GM12878 (cell line): ENCODE measurements around the gene PMIS2. TPM values are rescaled to one million over a fixed set of nuclear protein-coding genes. Genes with fewer than 3 reads are reported as not detected.

ENCODE experiments used
- ATAC-seq: fragments of 200-7000 bp; cut with Tn5 transposase; 3 replicates; pipeline ENCODE4 v1.9.1; 2020; ENCODE audit warnings: mild to moderate bottlenecking, moderate library complexity
- BruUV-seq: library from RNA; stranded (reverse); fragments of 400-500 nt; replicated peaks from 2 replicates; lab custom pipeline; 2021; lab: Mats Ljungman, UMichigan
- CTCF ChIA-PET: fragments of 300-600 bp; sonication (Branson Sonifier 250); formaldehyde crosslinking; extraction: SDS; loops from one replicate; lab custom pipeline; 2021; ENCODE audit warnings: inconsistent platforms; lab: Yijun Ruan, JAX
- POLR2A ChIA-PET: fragments of 350-600 bp; formaldehyde crosslinking; extraction: SDS; loops from one replicate; lab custom pipeline; 2021; ENCODE audit warnings: inconsistent platforms; lab: Charles Lee
- RAD21 ChIA-PET: fragments of 300-600 bp; sonication (Branson Sonifier 250); formaldehyde crosslinking; loops from one replicate; lab custom pipeline; 2023; ENCODE audit warnings: antibody characterized with exemption; ENCODE audit not compliant: unreplicated experiment; lab: Charles Lee
- SMC1A ChIA-PET: fragments of 300-600 bp; sonication (Branson Sonifier 250); formaldehyde crosslinking; loops from one replicate; lab custom pipeline; 2023; ENCODE audit not compliant: unreplicated experiment, uncharacterized antibody; lab: Charles Lee
- DNase-seq: peaks from one replicate; pipeline ENCODE4 v3.0.0-alpha.2; 2011; ENCODE audit warnings: low read depth, low spot score
- FAIRE-seq: peaks from 3 replicates; lab custom pipeline; 2011; peaks lifted over from hg19 to GRCh38; lab: Jason Lieb, UNC
- H2AFZ ChIP-seq: 2 replicates; pipeline ENCODE4 v1.6.0; 2011; ENCODE audit warnings: low read depth, low read length, control low read depth; ENCODE audit not compliant: control insufficient read depth
- H3K27ac ChIP-seq: 2 replicates; pipeline ENCODE4 v1.5.1; 2011; ENCODE audit warnings: control low read depth; ENCODE audit not compliant: control insufficient read depth, insufficient read depth
- H3K27me3 ChIP-seq, 2 experiments: replicated peaks in 1 of 2; 2 replicates each; pipeline versions ENCODE4 v1.6.0 to v1.6.1; 2011; ENCODE audit warnings: low read length in 1 of 2; ENCODE audit not compliant: control insufficient read depth in 2 of 2, insufficient read depth in 2 of 2
- H3K36me3 ChIP-seq, 2 experiments: 2 replicates each; pipeline ENCODE4 v1.5.1; 2011; ENCODE audit warnings: low read length in 1 of 2; ENCODE audit not compliant: control insufficient read depth in 2 of 2, insufficient read depth in 2 of 2
- H3K4me1 ChIP-seq: 2 replicates; pipeline ENCODE4 v1.6.1; 2011; ENCODE audit warnings: mild to moderate bottlenecking, low read length, moderate library complexity, mixed read lengths; ENCODE audit not compliant: control insufficient read depth, insufficient read depth
- H3K4me2 ChIP-seq: 2 replicates; pipeline ENCODE4 v1.6.0; 2011; ENCODE audit warnings: control low read depth; ENCODE audit not compliant: control insufficient read depth, insufficient read depth
- H3K4me3 ChIP-seq: fragments of 200-600 bp; sonication (generic); 2 replicates; pipeline ENCODE4 v1.5.1; 2016
- H3K79me2 ChIP-seq: 2 replicates; pipeline ENCODE4 v1.6.0; 2011; ENCODE audit warnings: low read length; ENCODE audit not compliant: control insufficient read depth, insufficient read depth
- H3K9ac ChIP-seq: 2 replicates; pipeline ENCODE4 v1.8.0; 2011; ENCODE audit warnings: low read length, control low read depth, mixed read lengths; ENCODE audit not compliant: control insufficient read depth, insufficient read depth
- H3K9me3 ChIP-seq: replicated peaks from 3 replicates; pipeline ENCODE4 v1.5.1; 2011; ENCODE audit warnings: mild to moderate bottlenecking, low read length; ENCODE audit not compliant: control insufficient read depth, insufficient read depth
- H4K20me1 ChIP-seq: 2 replicates; pipeline ENCODE4 v1.6.0; 2011; ENCODE audit not compliant: control insufficient read depth, insufficient read depth
- CBX5 ChIP-seq: sonication (generic); IDR thresholded peaks from 2 replicates; pipeline ENCODE4 v1.6.1; 2016; ENCODE audit warnings: low read depth, moderate library complexity, mild to moderate bottlenecking, inconsistent platforms
- E2F8 ChIP-seq: fragments of 450-650 bp; IDR thresholded peaks from 2 replicates; pipeline ENCODE4 v1.6.1; 2018; ENCODE audit warnings: mild to moderate bottlenecking, low read depth, moderate library complexity; ENCODE audit not compliant: partially characterized antibody
- E4F1 ChIP-seq: fragments of 450-650 bp; IDR thresholded peaks from 2 replicates; pipeline ENCODE4 v1.6.1; 2018; ENCODE audit warnings: borderline replicate concordance, mild to moderate bottlenecking; ENCODE audit not compliant: partially characterized antibody
- EGR1 ChIP-seq, 2 experiments: IDR thresholded peaks; 1 replicate in 1 of 2; 2 replicates in 1 of 2; pipeline ENCODE4 v1.6.1; 2011 to 2012; ENCODE audit warnings: low read depth in 2 of 2, low read length in 2 of 2, borderline replicate concordance in 1 of 2, mild to moderate bottlenecking in 1 of 2, moderate library complexity in 1 of 2
- IKZF2 ChIP-seq, 2 experiments: fragments of 450-650 bp; IDR thresholded peaks; 2 replicates each; pipeline ENCODE4 v1.6.1; 2017; ENCODE audit warnings: mild to moderate bottlenecking in 2 of 2, moderate library complexity in 2 of 2
- JUNB ChIP-seq: IDR thresholded peaks from 2 replicates; pipeline ENCODE4 v1.6.1; 2016; ENCODE audit warnings: antibody characterized with exemption, mild to moderate bottlenecking
- KAT2A ChIP-seq: conservative IDR thresholded peaks from 2 replicates; pipeline ENCODE4 v1.6.1; 2011; ENCODE audit warnings: low read depth, low read length; ENCODE audit not compliant: control insufficient read depth
- KDM1A ChIP-seq: fragments of 200-600 bp; sonication (generic); IDR thresholded peaks from 2 replicates; pipeline ENCODE4 v1.6.1; 2016; ENCODE audit warnings: borderline replicate concordance
- MEF2A ChIP-seq: IDR thresholded peaks from 2 replicates; pipeline ENCODE4 v1.6.1; 2011; ENCODE audit warnings: low read depth, mild to moderate bottlenecking, low read length, moderate library complexity; ENCODE audit not compliant: insufficient read depth
- MXI1 ChIP-seq: fragments of 150-350 bp; IDR thresholded peaks from 2 replicates; pipeline ENCODE4 v1.6.1; 2011; ENCODE audit warnings: low read depth, mild to moderate bottlenecking, inconsistent platforms, low read length, improper control_type of control experiment
- MYB ChIP-seq: fragments of 150-350 bp; IDR thresholded peaks from 2 replicates; pipeline ENCODE4 v1.6.1; 2014; ENCODE audit warnings: mild to moderate bottlenecking, low read depth, low read length, borderline replicate concordance
- TARDBP ChIP-seq: IDR thresholded peaks from 2 replicates; pipeline ENCODE4 v1.6.1; 2016; ENCODE audit warnings: borderline replicate concordance
- ZNF687 ChIP-seq: fragments of 450-650 bp; IDR thresholded peaks from 2 replicates; pipeline ENCODE4 v1.6.1; 2017; ENCODE audit warnings: mild to moderate bottlenecking, moderate library complexity
- WGBS: methylation state at CpG from one replicate; pipeline ENCODE4 v1.1.6; 2016; ENCODE audit warnings: low lambda C conversion rate; ENCODE audit not compliant: insufficient replicate concordance, insufficient coverage; ENCODE audit errors: missing lambda C conversion rate; 5-methylcytosine and 5-hydroxymethylcytosine counted together
- in situ Hi-C: fragments of 300-500 bp; cut with MboI; formaldehyde crosslinking; loops from 9 replicates; pipeline ENCODE4 v1.14.3; 2018; ENCODE audit warnings: mixed read lengths
- intact Hi-C: fragments of 100-400 bp; cut with micrococcal nuclease; formaldehyde crosslinking; loops from one replicate; pipeline ENCODE4 v1.14.2; 2022; ENCODE audit not compliant: unreplicated experiment
- polyA plus RNA-seq, 11 experiments: library from polyadenylated mRNA; depleted of rRNA in 4 of 11; unstranded in 6 of 11; stranded (reverse) in 5 of 11; fragments of >200 nt; fragmentation: Nextera tagmentation in 4 of 11; fragmentation: Illumina TruSeq in 1 of 11; extraction: Ambion mirVana in 4 of 11; extraction: Trizol in 1 of 11; gene quantifications; 1 replicate in 1 of 11; 2 replicates in 10 of 11; pipeline versions ENCODE4 v1.2.1 to v1.2.3, GENCODE V29; 2011 to 2016; ENCODE audit warnings: inconsistent platforms in 2 of 11, missing spikeins in 2 of 11, low read depth in 1 of 11
- total RNA-seq, 4 experiments: library from RNA; depleted of rRNA in 3 of 4; stranded (reverse); fragments of >200 nt in 3 of 4; fragmentation: Illumina TruSeq in 1 of 4; extraction: Trizol in 1 of 4; gene quantifications; 2 replicates each; pipeline versions ENCODE4 v1.2.1 to v1.2.3, GENCODE V29; 2013 to 2021

Gene PMIS2
- total and polyA plus RNA-seq, 10 of the 15 experiments (the other 5 are each of a cell fraction or from before 2014, with no cell fraction given), result not detected

- ChIA-PET CTCF (interaction anchor here (1.4 kb wide), 1 partner anchor 18 kb away, joined by 3 read pairs; no protein-coding TSS in a partner anchor), POLR2A (no interaction called here), SMC1A (no interaction called here), RAD21 (interaction anchor here (0.6 kb wide), 1 partner anchor 126 kb away, joined by 4 read pairs; no protein-coding TSS in a partner anchor)
- TF ChIP-seq KDM1A (no peak), KAT2A (no peak), JUNB (no peak), E2F8 (no peak), TARDBP (no peak), CBX5 (no peak), ZNF687 (no peak), MEF2A (no peak), IKZF2 (IDR thresholded peaks at IDR 0.05) (no peak), E4F1 (no peak), EGR1 (IDR thresholded peaks at IDR 0.05; ENCODE audit: borderline replicate concordance in 1 of 2, low read depth in 2 of 2, low read length in 2 of 2) (no peak), MXI1 (no peak), MYB (no peak)
- Histone ChIP-seq H3K36me3 (no peaks in the 10 kb centered on the region), H3K4me1 (peaks cover 5% of the 10 kb centered on the region; the same call in 1 of the 2 replicates), H3K4me2 (no peak overlapping the region), H2AFZ (no peak overlapping the region), H3K4me3 (no peak overlapping the region), H4K20me1 (no peaks in the 10 kb centered on the region), H3K27me3 (peaks cover 2 to 4% of the 10 kb centered on the region in 2 experiments; a peak in 1 of 4 replicates), H3K79me2 (no peaks in the 10 kb centered on the region), H3K9me3 (no peaks in the 10 kb centered on the region), H3K27ac (no peak overlapping the region), H3K9ac (no peak overlapping the region)
- WGBS, result 41% methylated on average over 7 of the region's 7 CpGs
- BruUV-seq, result no TSS peak
- FAIRE-seq (no peak), ATAC-seq (no peak), DNase-seq (no peak)
- intact Hi-C loops (no loop called here), in situ Hi-C loops (no loop called here)
These were observed 19.2 kb upstream of the PMIS2 start for GRCh38 chr19:35566738-35567137.
